ENCODE measurements around the gene HIPK2.

- TF ChIP-seq POLR2A (IDR thresholded peaks at IDR 0.05) (no peak), CTCF (IDR thresholded peaks at IDR 0.05) (no peak)
These were observed 82.2 kb downstream of the HIPK2 start for GRCh38 chr7:139695588-139695987.

Data from body of pancreas (tissue), 4 donors.